22Rv1 (cell line): ENCODE measurements around the gene TSPAN31.

Experiments used
- ZFX ChIP-seq: fragments of 450-650 bp; IDR thresholded peaks from 2 replicates; pipeline ENCODE4 v1.6.1; 2017; ENCODE audit warnings: antibody characterized with exemption, borderline replicate concordance
- TF ChIP-seq, protein P1 (sequence below): fragments of 450-650 bp; IDR thresholded peaks from 2 replicates; pipeline ENCODE4 v1.5.1; 2017; ENCODE audit warnings: mild to moderate bottlenecking

DNA sequence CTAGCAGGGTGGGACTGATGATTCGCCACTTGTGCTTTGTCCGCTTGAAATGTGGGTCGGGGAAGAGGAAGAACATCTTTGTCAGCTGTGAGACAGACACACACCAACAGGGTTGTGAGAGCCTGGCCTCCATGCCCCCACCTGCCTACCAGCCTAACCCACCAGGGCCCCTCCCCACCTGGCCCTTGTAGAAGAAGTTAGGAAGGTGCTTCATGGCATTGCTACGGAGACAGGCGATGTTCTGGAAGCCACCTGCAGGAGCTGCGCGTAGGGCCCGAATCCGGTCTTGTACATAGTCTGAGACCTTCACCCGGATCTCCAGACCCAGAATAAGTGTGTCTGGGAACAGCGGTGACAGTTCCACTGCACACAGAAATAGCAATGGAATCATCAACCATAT lies 24.8 kb downstream of the TSPAN31 start:
- TF ChIP-seq, protein P1, sequence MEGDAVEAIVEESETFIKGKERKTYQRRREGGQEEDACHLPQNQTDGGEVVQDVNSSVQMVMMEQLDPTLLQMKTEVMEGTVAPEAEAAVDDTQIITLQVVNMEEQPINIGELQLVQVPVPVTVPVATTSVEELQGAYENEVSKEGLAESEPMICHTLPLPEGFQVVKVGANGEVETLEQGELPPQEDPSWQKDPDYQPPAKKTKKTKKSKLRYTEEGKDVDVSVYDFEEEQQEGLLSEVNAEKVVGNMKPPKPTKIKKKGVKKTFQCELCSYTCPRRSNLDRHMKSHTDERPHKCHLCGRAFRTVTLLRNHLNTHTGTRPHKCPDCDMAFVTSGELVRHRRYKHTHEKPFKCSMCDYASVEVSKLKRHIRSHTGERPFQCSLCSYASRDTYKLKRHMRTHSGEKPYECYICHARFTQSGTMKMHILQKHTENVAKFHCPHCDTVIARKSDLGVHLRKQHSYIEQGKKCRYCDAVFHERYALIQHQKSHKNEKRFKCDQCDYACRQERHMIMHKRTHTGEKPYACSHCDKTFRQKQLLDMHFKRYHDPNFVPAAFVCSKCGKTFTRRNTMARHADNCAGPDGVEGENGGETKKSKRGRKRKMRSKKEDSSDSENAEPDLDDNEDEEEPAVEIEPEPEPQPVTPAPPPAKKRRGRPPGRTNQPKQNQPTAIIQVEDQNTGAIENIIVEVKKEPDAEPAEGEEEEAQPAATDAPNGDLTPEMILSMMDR, result no peak
- TF ChIP-seq ZFX, result no peak
